K562 (cell line): ENCODE data around the gene GNAT3. TPM values are rescaled to one million over a fixed set of nuclear protein-coding genes. Genes with fewer than 3 reads are reported as not detected.

Experiments
- ATAC-seq: fragments of 200-7000 bp; cut with Tn5 transposase; 3 replicates; pipeline ENCODE4 v1.9.1; 2020; ENCODE audit warnings: moderate library complexity
- BruUV-seq: library from RNA; stranded (reverse); fragments of 400-500 nt; replicated peaks from 2 replicates; lab custom pipeline; 2021; lab: Mats Ljungman, UMichigan
- CTCF ChIA-PET: fragments of 300-600 bp; formaldehyde crosslinking; extraction: SDS; loops from one replicate; lab custom pipeline; 2021; ENCODE audit warnings: low intra/inter-chr PET ratio; lab: Yijun Ruan, JAX
- POLR2A ChIA-PET: fragments of 300-600, 350-650 bp; sonication (Branson Sonifier 250); formaldehyde crosslinking; extraction: SDS; loops from one replicate; lab custom pipeline; 2021; ENCODE audit warnings: antibody characterized with exemption, inconsistent platforms; lab: Yijun Ruan, JAX
- DNase-seq, 4 experiments: peaks; one replicate each; pipeline versions ENCODE4 v3.0.0 to v3.0.0-alpha.2; 2011 to 2018; ENCODE audit warnings: low spot score in 3 of 4, mixed read lengths in 3 of 4; ENCODE audit errors: extremely low read depth in 1 of 4
- FAIRE-seq: peaks from 2 replicates; lab custom pipeline; 2011; peaks lifted over from hg19 to GRCh38; lab: Jason Lieb, UNC
- H2AFZ ChIP-seq: 2 replicates; pipeline ENCODE4 v1.6.0; 2011; ENCODE audit warnings: low read depth, low read length, control low read depth, inconsistent platforms
- H3K27ac ChIP-seq: fragments of 200-600 bp; 3 replicates; pipeline ENCODE4 v1.8.0; 2011; ENCODE audit warnings: low read depth, mild to moderate bottlenecking, control low read depth, inconsistent platforms, low read length, moderate library complexity, mixed read lengths; ENCODE audit errors: extremely low read depth
- H3K27me3 ChIP-seq, 2 experiments: fragments of 300-600 bp in 1 of 2; 2 replicates in 1 of 2; 3 replicates in 1 of 2; pipeline versions ENCODE4 v1.6.0 to v1.8.0; 2011; ENCODE audit warnings: inconsistent platforms in 2 of 2, low read length in 2 of 2, mild to moderate bottlenecking in 1 of 2, mixed read lengths in 1 of 2, moderate library complexity in 1 of 2; ENCODE audit not compliant: control insufficient read depth in 2 of 2, insufficient read depth in 2 of 2
- H3K36me3 ChIP-seq: fragments of 300-600 bp; 3 replicates; pipeline ENCODE4 v1.8.0; 2011; ENCODE audit warnings: mild to moderate bottlenecking, low read length, inconsistent platforms; ENCODE audit not compliant: control insufficient read depth, insufficient read depth
- H3K4me1 ChIP-seq, 2 experiments: fragments of 200-600 bp in 1 of 2; replicated peaks in 1 of 2; 2 replicates in 1 of 2; 3 replicates in 1 of 2; pipeline versions ENCODE4 v1.5.1 to v1.8.0; 2011; ENCODE audit warnings: inconsistent platforms in 2 of 2, low read length in 2 of 2, mild to moderate bottlenecking in 1 of 2, mixed read lengths in 1 of 2, moderate library complexity in 1 of 2; ENCODE audit not compliant: control insufficient read depth in 2 of 2, insufficient read depth in 2 of 2
- H3K4me2 ChIP-seq: 2 replicates; pipeline ENCODE4 v1.6.1; 2011; ENCODE audit warnings: low read length, control low read depth, inconsistent platforms, mixed read lengths; ENCODE audit not compliant: insufficient read depth
- H3K4me3 ChIP-seq: fragments of 200-600 bp; sonication (generic), shearing (Covaris generic); 2 replicates; pipeline ENCODE4 v1.5.1; 2016; ENCODE audit warnings: control low read depth, inconsistent platforms
- H3K79me2 ChIP-seq: fragments of 200-600 bp; 3 replicates; pipeline ENCODE4 v1.8.0; 2011; ENCODE audit warnings: low read length, inconsistent platforms; ENCODE audit not compliant: control insufficient read depth, insufficient read depth
- H3K9ac ChIP-seq, 2 experiments: 2 replicates each; pipeline versions ENCODE4 v1.6.0 to v1.6.1; 2011; ENCODE audit warnings: low read depth in 2 of 2, low read length in 2 of 2, control low read depth in 1 of 2, inconsistent platforms in 1 of 2, mild to moderate bottlenecking in 1 of 2, mixed read lengths in 1 of 2; ENCODE audit not compliant: insufficient read depth in 1 of 2
- H3K9me1 ChIP-seq: one replicate; pipeline ENCODE4 v1.6.0; 2011; ENCODE audit warnings: inconsistent platforms, mild to moderate bottlenecking, low read length, moderate library complexity; ENCODE audit not compliant: control insufficient read depth, insufficient read depth
- H3K9me3 ChIP-seq: replicated peaks from 2 replicates; pipeline ENCODE4 v1.5.1; 2011; ENCODE audit warnings: low read depth, low read length, inconsistent platforms; ENCODE audit not compliant: control insufficient read depth, insufficient read depth
- H4K20me1 ChIP-seq: replicated peaks from 2 replicates; pipeline ENCODE4 v1.6.1; 2011; ENCODE audit warnings: low read length, inconsistent platforms, mixed read lengths; ENCODE audit not compliant: control insufficient read depth, insufficient read depth
- MTA3 ChIP-seq: fragments of 450-650 bp; formaldehyde crosslinking; IDR thresholded peaks from 2 replicates; pipeline ENCODE4 v1.6.1; 2017; ENCODE audit warnings: mild to moderate bottlenecking, borderline replicate concordance
- POLR3G ChIP-seq: IDR thresholded peaks from 2 replicates; pipeline ENCODE4 v1.6.1; 2011; ENCODE audit not compliant: insufficient read length, insufficient replicate concordance; ENCODE audit errors: extremely low read depth
- RFX1 ChIP-seq: fragments of 450-650 bp; IDR thresholded peaks from 2 replicates; pipeline ENCODE4 v1.6.1; 2016; ENCODE audit warnings: mild to moderate bottlenecking, moderate library complexity
- TAF7 ChIP-seq: fragments of 450-650 bp; IDR thresholded peaks from 2 replicates; pipeline ENCODE4 v1.6.1; 2016; ENCODE audit warnings: missing genetic modification characterization, missing compliant biosample characterization
- TCF7L2 ChIP-seq: fragments of 150-350 bp; IDR thresholded peaks from 2 replicates; pipeline ENCODE4 v1.6.1; 2016; ENCODE audit warnings: low read depth, mild to moderate bottlenecking, low read length, moderate library complexity
- ZBTB2 ChIP-seq: fragments of 450-650 bp; IDR thresholded peaks from 2 replicates; pipeline ENCODE4 v1.6.1; 2016; ENCODE audit warnings: antibody characterized with exemption
- ZEB2 ChIP-seq: fragments of 450-650 bp; IDR thresholded peaks from 2 replicates; pipeline ENCODE4 v1.6.1; 2016
- ZNF134 ChIP-seq: fragments of 250-450 bp; sonication (Bioruptor Pico); conservative IDR thresholded peaks from 2 replicates; pipeline ENCODE4 v1.4.0; 2020
- ZNF695 ChIP-seq: fragments of 450-650 bp; formaldehyde crosslinking; IDR thresholded peaks from 2 replicates; pipeline ENCODE4 v1.4.0; 2020; ENCODE audit warnings: mild to moderate bottlenecking, moderate library complexity
- ZNF717 ChIP-seq: fragments of 250-450 bp; sonication (Bioruptor Pico); IDR thresholded peaks from 2 replicates; pipeline ENCODE4 v1.5.0; 2021
- ZNF830 ChIP-seq: fragments of 250-450 bp; sonication (Bioruptor Pico); IDR thresholded peaks from 2 replicates; pipeline ENCODE4 v1.5.0; 2021; ENCODE audit warnings: mild to moderate bottlenecking
- WGBS: fragments of 100-300 bp; shearing (Covaris generic); methylation state at CpG from one replicate; pipeline ENCODE4 v1.1.6; 2016; ENCODE audit warnings: low coverage, mixed read lengths; ENCODE audit not compliant: insufficient coverage; ENCODE audit errors: missing lambda C conversion rate; 5-methylcytosine and 5-hydroxymethylcytosine counted together
- in situ Hi-C: fragments of 300-500 bp; cut with MboI; formaldehyde crosslinking; loops from 4 replicates; pipeline ENCODE4 v1.15.0; 2018; ENCODE audit warnings: inconsistent platforms, mixed read lengths
- intact Hi-C: fragments of 100-400 bp; cut with micrococcal nuclease; formaldehyde crosslinking; loops from 2 replicates; pipeline ENCODE4 v1.14.2; 2022
- polyA plus RNA-seq, 8 experiments: library from polyadenylated mRNA; depleted of rRNA in 4 of 8; stranded (reverse) in 5 of 8; unstranded in 3 of 8; fragments of >200 nt; fragmentation: Nextera tagmentation in 2 of 8; fragmentation: Illumina TruSeq in 1 of 8; extraction: Ambion mirVana in 2 of 8; extraction: Trizol in 1 of 8; gene quantifications; 2 replicates each; pipeline versions ENCODE4 v1.2.1 to v1.2.3, GENCODE V29; 2011 to 2014; ENCODE audit warnings: inconsistent platforms in 1 of 8, missing spikeins in 1 of 8
- total RNA-seq, 7 experiments: library from RNA; depleted of rRNA in 6 of 7; stranded (reverse); fragments of >200 nt in 6 of 7; fragmentation: Illumina TruSeq in 2 of 7; extraction: Trizol in 2 of 7; gene quantifications; 2 replicates each; pipeline versions ENCODE4 v1.2.1 to v1.2.3, GENCODE V29; 2011 to 2021; ENCODE audit warnings: low replicate concordance in 1 of 7
- TF ChIP-seq, protein P1 (sequence below): sonication (generic); formaldehyde crosslinking; IDR thresholded peaks from 2 replicates; pipeline ENCODE4 v1.8.0; 2022; ENCODE audit warnings: missing genetic modification reagents, mild to moderate bottlenecking, borderline replicate concordance
- TF ChIP-seq, protein P2 (sequence below): fragments of 450-650 bp; IDR thresholded peaks from 2 replicates; pipeline ENCODE4 v1.6.1; 2016; ENCODE audit warnings: low read depth, mild to moderate bottlenecking, moderate library complexity

GNAT3 gene
- total and polyA plus RNA-seq, 9 of the 15 experiments (the other 6 are each of a cell fraction or from before 2014, with no cell fraction given): not detected

DNA sequence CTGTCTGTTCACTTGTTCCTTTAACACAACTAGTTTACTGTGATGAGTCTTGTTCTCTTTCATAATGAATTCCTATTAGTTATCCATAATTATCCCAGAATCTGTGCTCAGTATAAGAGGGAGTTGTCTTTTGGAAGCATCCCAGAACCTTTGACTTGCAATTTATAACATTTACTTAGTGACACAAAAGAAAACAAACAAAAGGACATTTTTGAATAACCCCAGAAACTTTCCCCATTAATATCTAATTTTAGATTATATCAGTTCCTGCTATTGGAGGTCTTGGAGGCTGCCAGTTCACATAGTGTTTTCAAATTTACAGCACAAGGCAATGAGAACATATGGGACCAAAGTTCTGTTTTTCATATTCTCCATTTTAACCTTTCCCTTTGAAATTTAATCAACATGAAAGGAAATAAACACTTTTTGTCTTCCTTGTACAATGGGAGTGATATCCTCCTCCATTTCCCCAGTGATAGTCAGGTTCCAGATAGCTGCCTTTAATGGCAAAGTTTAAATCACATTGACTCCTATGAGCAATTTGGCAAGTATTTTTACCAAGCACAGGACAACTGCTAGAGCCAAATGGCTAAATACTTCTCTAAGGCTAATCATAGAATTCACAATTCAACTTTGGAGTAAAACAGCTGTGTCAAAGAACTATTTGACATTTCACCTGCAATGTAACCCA is 37.1 kb upstream of the GNAT3 start (continued):
- TF ChIP-seq ZBTB2 (no peak), ZNF134 (CRISPR knock-in tag) (no peak), ZNF695 (CRISPR knock-in tag) (no peak), ZNF717 (no peak), ZNF830 (CRISPR knock-in tag) (no peak), RFX1 (no peak)
- TF ChIP-seq, protein P1, sequence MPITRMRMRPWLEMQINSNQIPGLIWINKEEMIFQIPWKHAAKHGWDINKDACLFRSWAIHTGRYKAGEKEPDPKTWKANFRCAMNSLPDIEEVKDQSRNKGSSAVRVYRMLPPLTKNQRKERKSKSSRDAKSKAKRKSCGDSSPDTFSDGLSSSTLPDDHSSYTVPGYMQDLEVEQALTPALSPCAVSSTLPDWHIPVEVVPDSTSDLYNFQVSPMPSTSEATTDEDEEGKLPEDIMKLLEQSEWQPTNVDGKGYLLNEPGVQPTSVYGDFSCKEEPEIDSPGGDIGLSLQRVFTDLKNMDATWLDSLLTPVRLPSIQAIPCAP (CRISPR knock-in tag): no peak
- TF ChIP-seq, protein P2, sequence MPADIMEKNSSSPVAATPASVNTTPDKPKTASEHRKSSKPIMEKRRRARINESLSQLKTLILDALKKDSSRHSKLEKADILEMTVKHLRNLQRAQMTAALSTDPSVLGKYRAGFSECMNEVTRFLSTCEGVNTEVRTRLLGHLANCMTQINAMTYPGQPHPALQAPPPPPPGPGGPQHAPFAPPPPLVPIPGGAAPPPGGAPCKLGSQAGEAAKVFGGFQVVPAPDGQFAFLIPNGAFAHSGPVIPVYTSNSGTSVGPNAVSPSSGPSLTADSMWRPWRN: no peak
- TF ChIP-seq, all 486 proteins: peak for 0

- ATAC-seq (no peak), DNase-seq (no peak), FAIRE-seq (no peak)
- ChIA-PET CTCF (interaction anchor here (0.6 kb wide), 1 partner anchor 12 kb away, joined by 3 read pairs; no protein-coding TSS in a partner anchor), POLR2A (no interaction called here)
- Histone ChIP-seq H3K36me3 (no peaks in the 10 kb centered on the region), H3K9me1 (no peaks in the 10 kb centered on the region), H3K27me3 (no peaks in the 10 kb centered on the region), H3K27ac (no peak overlapping the region), H2AFZ (no peak overlapping the region), H4K20me1 (no peaks in the 10 kb centered on the region), H3K4me1 (no peaks in the 10 kb centered on the region), H3K4me3 (no peak overlapping the region), H3K9me3 (no peaks in the 10 kb centered on the region), H3K9ac (no peak overlapping the region), H3K4me2 (no peak overlapping the region), H3K79me2 (no peaks in the 10 kb centered on the region)
- BruUV-seq: no TSS peak
- TF ChIP-seq TCF7L2: no peak
- no peak for TF ChIP-seq TAF7 (tag)
- TF ChIP-seq POLR3G: no peak
- no peak for TF ChIP-seq MTA3
- no peak for TF ChIP-seq ZEB2
- WGBS: 0% methylated on average over 1 of the region's 1 CpG
- intact Hi-C loops: no loop called here
- in situ Hi-C loops: no loop called here
These were observed 30.5 kb upstream of the GNAT3 start for GRCh38 chr7:80542398-80542797.
